HUES64 (cell line): ENCODE data around the gene HSPH1. TPM values are rescaled to one million over a fixed set of nuclear protein-coding genes. Genes with fewer than 3 reads are reported as not detected.
A peak's percentile ranks its signal among the peaks of the same experiment; 100 is the strongest.

Experiments used
- H3K27ac ChIP-seq: 2 replicates; pipeline ENCODE4 v1.7.0; 2013; ENCODE audit warnings: low read depth, low read length, inconsistent platforms
- H3K27me3 ChIP-seq: 2 replicates; pipeline ENCODE4 v1.6.1; 2013; ENCODE audit warnings: mild to moderate bottlenecking, low read length; ENCODE audit not compliant: insufficient read depth
- H3K36me3 ChIP-seq: 2 replicates; pipeline ENCODE4 v1.6.1; 2013; ENCODE audit warnings: mild to moderate bottlenecking, low read length; ENCODE audit not compliant: insufficient read depth
- H3K4me1 ChIP-seq: 2 replicates; pipeline ENCODE4 v1.6.1; 2013; ENCODE audit warnings: mild to moderate bottlenecking, low read length, moderate library complexity; ENCODE audit not compliant: insufficient read depth
- H3K4me3 ChIP-seq: 2 replicates; pipeline ENCODE4 v1.5.1; 2013; ENCODE audit warnings: mild to moderate bottlenecking, low read length, moderate library complexity
- H3K9ac ChIP-seq: 2 replicates; pipeline ENCODE4 v1.6.1; 2013; ENCODE audit warnings: mild to moderate bottlenecking, low read depth, low read length
- H3K9me3 ChIP-seq: 2 replicates; pipeline ENCODE4 v1.6.1; 2013; ENCODE audit warnings: low read depth, low read length; ENCODE audit not compliant: insufficient read depth
- WGBS: fragments of 150-250, 120-280 bp; methylation state at CpG from one replicate; pipeline ENCODE4 v1.1.7; 2013; ENCODE audit warnings: missing lambda C conversion rate; 5-methylcytosine and 5-hydroxymethylcytosine counted together
- polyA plus RNA-seq, 2 experiments: library from polyadenylated mRNA; stranded (reverse); fragments of 50-300 nt; gene quantifications; one replicate each; pipeline ENCODE4 v1.2.3, GENCODE V29; 2013

Gene HSPH1
- polyA plus RNA-seq (2013, experiment 1 of 2) = 98.8 TPM
- polyA plus RNA-seq (2013, experiment 2 of 2) = 83.1 TPM

DNA sequence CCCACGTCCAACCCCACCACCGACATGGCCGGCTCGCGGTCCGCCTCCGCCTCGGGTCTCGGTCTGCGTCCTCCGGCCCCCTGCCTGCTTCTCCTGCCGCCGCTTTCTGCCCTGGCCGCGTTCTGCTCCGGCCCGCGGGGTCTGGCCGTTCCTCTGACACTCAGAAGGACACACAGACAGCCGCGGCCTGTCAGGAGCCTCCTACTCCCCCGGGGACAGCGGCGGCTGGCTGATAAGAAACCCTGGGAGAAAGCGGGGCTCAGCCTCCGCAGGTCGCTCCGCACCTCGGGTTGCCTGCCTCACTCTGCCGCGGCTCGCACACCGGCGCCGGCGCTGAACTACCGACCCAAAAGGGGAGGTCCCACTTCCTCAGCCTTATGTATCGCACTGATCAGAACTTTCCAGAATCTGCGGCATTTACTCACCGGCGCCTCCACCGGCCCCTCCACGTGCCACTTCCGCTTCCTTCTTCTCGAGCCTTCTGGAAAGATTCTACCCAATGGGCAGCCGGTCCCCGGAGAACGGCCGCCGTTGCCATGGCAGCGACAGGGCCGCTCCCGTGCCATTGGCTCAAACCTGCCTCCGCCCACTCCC is at the start of gene HSPH1:
Gene HSPH1, minus strand, starts transcription at position 348 of the 594 bp plus-strand sequence. Its CDS starts 322 bp downstream, at position 26.
- Histone ChIP-seq H3K36me3 (peaks cover 27% of the 10 kb centered on the region), H3K27ac (peak within 1 kb of the TSS; percentile 75), H3K27me3 (no peaks in the 10 kb centered on the region), H3K9me3 (no peaks in the 10 kb centered on the region), H3K4me3 (peak within 1 kb of the TSS; percentile 81), H3K9ac (peak within 1 kb of the TSS; percentile 95), H3K4me1 (peaks cover 19% of the 10 kb centered on the region; the same call in 1 of the 2 replicates)
- WGBS = under 1% methylated on average over 54 of the region's 54 CpGs

DNA sequence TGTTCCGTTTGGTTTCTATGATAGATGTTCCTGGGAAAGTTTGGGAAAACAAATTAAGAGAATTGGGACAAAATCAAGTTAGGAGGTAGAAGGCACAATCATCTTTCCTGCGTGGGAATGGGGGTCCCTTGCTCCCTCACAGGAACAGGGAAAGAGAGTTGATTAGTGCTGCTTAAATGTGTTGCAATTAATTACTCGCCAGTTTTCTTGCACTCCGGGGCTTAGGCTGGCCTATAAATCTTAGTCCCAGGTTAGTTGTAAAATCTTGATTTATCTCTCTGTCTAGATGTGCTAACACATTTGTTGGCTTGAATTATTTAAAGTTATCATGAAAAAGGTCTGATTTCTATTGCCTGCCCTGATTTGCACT is 48.1 kb upstream of the HSPH1 start:
- Histone ChIP-seq H3K27me3 (no peaks in the 10 kb centered on the region), H3K4me3 (no peak overlapping the region), H3K4me1 (peaks cover 28% of the 10 kb centered on the region), H3K9ac (no peak overlapping the region), H3K36me3 (no peaks in the 10 kb centered on the region), H3K27ac (no peak overlapping the region), H3K9me3 (no peaks in the 10 kb centered on the region)
- WGBS = 92% methylated on average over 4 of the region's 4 CpGs

DNA sequence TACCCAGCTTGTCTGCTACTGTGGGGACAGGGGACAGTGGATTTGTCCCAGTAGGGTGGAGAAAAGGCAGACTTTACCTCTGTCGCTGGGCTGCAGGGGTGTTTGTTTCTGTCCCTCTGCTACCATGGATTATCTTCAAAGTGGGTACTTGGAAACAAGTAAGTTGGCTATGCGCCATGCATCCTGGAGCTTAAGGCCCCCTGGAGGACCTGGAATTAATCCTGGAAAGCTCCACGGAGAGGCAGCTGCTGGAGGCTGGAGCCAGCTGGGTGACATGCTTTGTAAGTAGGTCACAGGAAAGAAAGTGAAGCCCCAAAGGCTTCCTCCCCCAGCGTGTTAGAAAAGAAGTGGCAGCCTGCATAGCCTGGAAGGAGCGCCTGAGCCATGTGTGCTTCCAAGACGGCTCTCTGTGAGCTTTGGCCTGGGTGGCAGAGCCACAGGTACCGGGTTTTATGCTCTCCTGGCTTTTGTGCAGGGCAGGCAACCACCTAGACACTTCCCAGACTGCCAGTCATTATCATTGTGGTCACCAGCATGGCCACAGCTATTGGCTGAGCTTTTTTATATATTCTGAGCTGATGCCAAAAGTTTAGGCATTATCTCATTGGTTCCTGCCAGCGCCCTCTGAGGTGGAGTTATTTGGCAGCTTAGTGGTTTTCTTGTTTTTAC is 47.6 kb upstream of the HSPH1 start:
- H3K9ac ChIP-seq = no peak overlapping the region
- H3K4me1 ChIP-seq = peaks cover 24% of the 10 kb centered on the region
- H3K36me3 ChIP-seq = no peaks in the 10 kb centered on the region
- no peaks in the 10 kb centered on the region for H3K27me3 ChIP-seq
- H3K27ac ChIP-seq = peak overlapping the region; percentile 42; the same call in 1 of the 2 replicates
- no peaks in the 10 kb centered on the region for H3K9me3 ChIP-seq
- H3K4me3 ChIP-seq = no peak overlapping the region
- WGBS = 52% methylated on average over 8 of the region's 8 CpGs

- peak overlapping the region; percentile 42 for H3K27ac ChIP-seq
- H3K9me3 ChIP-seq = no peaks in the 10 kb centered on the region
- H3K4me3 ChIP-seq = no peak overlapping the region
- peaks cover 19% of the 10 kb centered on the region for H3K4me1 ChIP-seq
- WGBS = 86% methylated on average over 11 of the region's 12 CpGs
- no peak overlapping the region for H3K9ac ChIP-seq
- H3K36me3 ChIP-seq = no peaks in the 10 kb centered on the region
- H3K27me3 ChIP-seq = no peaks in the 10 kb centered on the region
These were observed 46.9 kb upstream of the HSPH1 start for GRCh38 chr13:31208559-31209122.

GRCh38 chr13:31207661-31208552 is 46.2 kb upstream of the HSPH1 start:
- no peak overlapping the region for H3K9ac ChIP-seq
- no peak overlapping the region for H3K4me3 ChIP-seq
- H3K27ac ChIP-seq = no peak overlapping the region; the same call in 1 of the 2 replicates
- peaks cover 19% of the 10 kb centered on the region for H3K4me1 ChIP-seq
- no peaks in the 10 kb centered on the region for H3K36me3 ChIP-seq
- 87% methylated on average over 13 of the region's 15 CpGs for WGBS
- H3K9me3 ChIP-seq = no peaks in the 10 kb centered on the region
- no peaks in the 10 kb centered on the region for H3K27me3 ChIP-seq

- peaks cover 6% of the 10 kb centered on the region; the same call in 1 of the 2 replicates for H3K27me3 ChIP-seq
- WGBS = 78% methylated on average over 1 of the region's 1 CpG
- H3K4me1 ChIP-seq = peaks cover 15% of the 10 kb centered on the region; the same call in 1 of the 2 replicates
- H3K9ac ChIP-seq = no peak overlapping the region
- H3K27ac ChIP-seq = no peak overlapping the region
- no peaks in the 10 kb centered on the region for H3K9me3 ChIP-seq
- H3K36me3 ChIP-seq = no peaks in the 10 kb centered on the region
- no peak overlapping the region for H3K4me3 ChIP-seq
These were observed 42.9 kb upstream of the HSPH1 start for GRCh38 chr13:31204592-31204991.

DNA sequence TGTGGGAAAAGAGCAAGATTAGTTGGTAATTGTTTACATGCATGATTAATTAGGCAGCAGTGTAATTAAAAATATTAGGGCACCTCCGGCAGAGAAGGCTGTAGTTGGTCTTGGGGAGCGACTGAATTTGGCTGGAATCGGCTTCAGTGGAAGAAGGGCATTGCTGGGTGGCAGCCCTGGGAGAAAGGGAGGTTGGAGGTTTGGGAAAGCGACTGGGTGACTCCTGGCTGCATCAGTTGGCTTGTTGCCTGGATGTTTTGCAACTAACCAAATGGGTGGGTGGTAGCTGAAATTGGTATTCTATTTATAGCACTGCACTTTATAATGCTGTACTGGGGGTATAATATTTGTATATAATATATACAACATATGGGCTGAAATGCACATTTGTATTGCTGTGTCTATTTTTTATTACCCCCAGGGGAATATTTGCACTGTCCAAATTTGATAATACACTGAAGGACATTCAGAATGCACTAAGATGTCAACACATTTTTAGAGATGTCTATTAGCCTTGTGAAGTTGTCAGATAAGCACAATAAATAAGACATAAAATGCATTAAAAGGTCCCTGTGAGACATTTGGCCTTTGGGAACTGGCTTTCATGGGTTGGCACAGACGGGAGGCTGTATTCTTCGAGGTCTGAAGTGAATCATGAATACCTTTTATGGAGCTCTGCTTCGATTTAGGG is 39.8 kb upstream of the HSPH1 start:
- H3K27ac ChIP-seq = no peak overlapping the region
- H3K36me3 ChIP-seq = no peaks in the 10 kb centered on the region
- H3K9ac ChIP-seq = no peak overlapping the region
- WGBS = 81% methylated on average over 7 of the region's 7 CpGs
- H3K27me3 ChIP-seq = peaks cover 6% of the 10 kb centered on the region; the same call in 1 of the 2 replicates
- peaks cover 9% of the 10 kb centered on the region; the same call in 1 of the 2 replicates for H3K4me1 ChIP-seq
- no peaks in the 10 kb centered on the region for H3K9me3 ChIP-seq
- H3K4me3 ChIP-seq = peak overlapping the region; percentile 82

DNA sequence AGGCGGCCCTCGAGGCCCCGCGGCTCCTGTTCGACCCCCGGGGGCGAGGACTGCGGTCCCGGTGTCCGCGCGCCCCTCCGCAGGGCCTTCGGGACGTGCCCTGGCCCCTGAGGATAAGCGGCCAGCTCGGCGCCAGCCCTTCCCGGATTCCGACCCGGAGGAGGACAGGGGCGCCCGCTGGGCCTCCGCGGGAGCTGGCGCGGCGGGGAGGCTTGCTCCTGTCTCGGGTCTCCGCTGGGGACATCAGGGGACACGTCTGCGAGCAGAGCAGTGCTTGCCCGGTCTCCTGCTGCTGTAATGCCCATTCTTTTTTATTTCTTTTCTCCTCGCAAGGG is 38.9 kb upstream of the HSPH1 start:
- peak overlapping the region; percentile 97 for H3K9ac ChIP-seq
- peak overlapping the region; percentile 82 for H3K4me3 ChIP-seq
- no peaks in the 10 kb centered on the region for H3K36me3 ChIP-seq
- no peaks in the 10 kb centered on the region for H3K9me3 ChIP-seq
- H3K27ac ChIP-seq = no peak overlapping the region
- H3K4me1 ChIP-seq = peaks cover 9% of the 10 kb centered on the region; the same call in 1 of the 2 replicates
- H3K27me3 ChIP-seq = peaks cover 6% of the 10 kb centered on the region; the same call in 1 of the 2 replicates
- under 1% methylated on average over 33 of the region's 34 CpGs for WGBS

DNA sequence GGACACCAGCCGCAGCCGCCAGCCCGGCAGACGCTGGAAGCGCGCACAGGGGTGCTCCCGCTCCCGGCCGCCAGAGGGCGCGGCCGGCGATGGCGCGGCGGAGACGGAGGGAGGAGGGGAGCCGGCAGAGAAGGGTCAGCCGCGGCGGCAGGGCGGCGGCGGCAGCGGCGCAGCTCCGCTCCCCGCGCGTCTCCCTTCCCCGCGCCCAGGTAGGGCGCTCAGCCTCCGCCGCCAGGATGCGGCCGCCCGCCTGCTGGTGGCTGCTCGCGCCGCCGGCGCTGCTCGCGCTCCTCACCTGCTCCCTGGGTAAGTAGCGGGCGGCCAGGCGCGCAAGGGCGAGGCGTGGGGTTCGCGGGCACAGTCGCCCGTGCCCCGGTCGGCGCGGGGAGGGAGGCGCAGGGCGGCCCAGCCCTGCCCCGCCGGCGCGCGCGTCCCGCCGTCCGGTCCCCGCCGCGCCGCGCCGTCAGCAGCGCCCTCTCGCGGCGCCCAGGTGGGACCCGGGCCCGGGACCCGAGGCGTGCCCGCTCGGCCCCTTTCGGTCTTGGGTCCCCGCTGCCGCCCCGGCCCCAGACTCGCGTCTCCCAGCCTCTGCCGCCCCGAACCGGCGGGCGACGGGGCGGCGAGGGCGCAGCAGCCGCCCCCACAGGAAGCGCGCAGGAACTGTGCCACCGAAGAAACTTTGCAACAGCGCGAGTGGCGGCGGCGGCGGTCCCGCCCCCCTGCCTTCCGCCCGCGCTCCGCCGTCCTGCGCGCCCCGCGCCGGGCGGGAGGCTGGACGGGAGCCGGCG is 38.3 kb upstream of the HSPH1 start, which contains the start of gene B3GLCT:
Gene B3GLCT, plus strand, starts transcription at position 127 of the 788 bp plus-strand sequence. Its CDS starts 110 bp downstream, at position 237.
- Histone ChIP-seq H3K36me3 (no peaks in the 10 kb centered on the region), H3K27ac (peak within 1 kb of the TSS; percentile 82; the same call in 1 of the 2 replicates), H3K4me1 (peaks cover 9% of the 10 kb centered on the region; the same call in 1 of the 2 replicates), H3K9me3 (no peaks in the 10 kb centered on the region), H3K9ac (peak within 1 kb of the TSS; percentile 97), H3K27me3 (peaks cover 6% of the 10 kb centered on the region; the same call in 1 of the 2 replicates), H3K4me3 (peak within 1 kb of the TSS; percentile 82)
- under 1% methylated on average over 126 of the region's 126 CpGs for WGBS

DNA sequence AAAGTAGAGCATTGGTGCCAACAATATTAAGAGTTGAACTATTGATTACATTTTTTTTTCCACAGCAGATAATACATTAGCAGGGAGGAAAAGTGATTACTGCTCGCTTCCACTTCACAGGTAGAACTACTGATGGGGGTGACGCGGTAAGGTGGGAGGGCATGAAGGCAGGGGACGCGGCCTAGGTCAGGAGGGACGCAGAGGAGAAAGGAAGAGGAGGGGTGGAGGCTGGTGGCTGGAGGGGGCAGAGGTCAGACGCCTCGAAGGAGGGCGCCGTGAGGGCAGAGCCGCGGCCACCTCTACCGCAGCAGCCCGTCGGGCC is 37.8 kb upstream of the HSPH1 start:
- H3K27me3 ChIP-seq = peaks cover 6% of the 10 kb centered on the region; the same call in 1 of the 2 replicates
- WGBS = 11% methylated on average over 15 of the region's 15 CpGs
- H3K4me3 ChIP-seq = peak overlapping the region; percentile 82
- H3K36me3 ChIP-seq = no peaks in the 10 kb centered on the region
- no peak overlapping the region for H3K27ac ChIP-seq
- H3K9ac ChIP-seq = peak overlapping the region; percentile 97
- H3K4me1 ChIP-seq = peaks cover 9% of the 10 kb centered on the region; the same call in 1 of the 2 replicates
- no peaks in the 10 kb centered on the region for H3K9me3 ChIP-seq
